Endothelial cell of umbilical vein (primary cell): Measurements from ENCODE around the gene STRA6.

Experiments
- MYC ChIP-seq: IDR thresholded peaks from one replicate; pipeline ENCODE4 v1.6.1; 2011; ENCODE audit warnings: mild to moderate bottlenecking, low read depth, low read length
- POLR2AphosphoS5 ChIP-seq: IDR thresholded peaks from 2 replicates; pipeline ENCODE4 v1.6.1; 2012; ENCODE audit warnings: low read depth, mild to moderate bottlenecking, control low read depth, low read length, moderate library complexity; ENCODE audit not compliant: insufficient read depth
- TF ChIP-seq, protein P1 (sequence below), 2 donors: IDR thresholded peaks; 1 replicate in 1 of 2; 2 replicates in 1 of 2; pipeline ENCODE4 v1.5.1; 2011; ENCODE audit warnings: low read length in 2 of 2, mild to moderate bottlenecking in 2 of 2, moderate library complexity in 2 of 2, control low read depth in 1 of 2, inconsistent platforms in 1 of 2, low read depth in 1 of 2; ENCODE audit not compliant: insufficient read depth in 1 of 2; ENCODE audit errors: extremely low read depth in 1 of 2
- TF ChIP-seq, protein P2 (sequence below): IDR thresholded peaks from 2 replicates; pipeline ENCODE4 v1.6.1; 2011; ENCODE audit not compliant: insufficient read depth, insufficient read length

- TF ChIP-seq MYC (no peak), POLR2AphosphoS5 (no peak)
- TF ChIP-seq, protein P1, sequence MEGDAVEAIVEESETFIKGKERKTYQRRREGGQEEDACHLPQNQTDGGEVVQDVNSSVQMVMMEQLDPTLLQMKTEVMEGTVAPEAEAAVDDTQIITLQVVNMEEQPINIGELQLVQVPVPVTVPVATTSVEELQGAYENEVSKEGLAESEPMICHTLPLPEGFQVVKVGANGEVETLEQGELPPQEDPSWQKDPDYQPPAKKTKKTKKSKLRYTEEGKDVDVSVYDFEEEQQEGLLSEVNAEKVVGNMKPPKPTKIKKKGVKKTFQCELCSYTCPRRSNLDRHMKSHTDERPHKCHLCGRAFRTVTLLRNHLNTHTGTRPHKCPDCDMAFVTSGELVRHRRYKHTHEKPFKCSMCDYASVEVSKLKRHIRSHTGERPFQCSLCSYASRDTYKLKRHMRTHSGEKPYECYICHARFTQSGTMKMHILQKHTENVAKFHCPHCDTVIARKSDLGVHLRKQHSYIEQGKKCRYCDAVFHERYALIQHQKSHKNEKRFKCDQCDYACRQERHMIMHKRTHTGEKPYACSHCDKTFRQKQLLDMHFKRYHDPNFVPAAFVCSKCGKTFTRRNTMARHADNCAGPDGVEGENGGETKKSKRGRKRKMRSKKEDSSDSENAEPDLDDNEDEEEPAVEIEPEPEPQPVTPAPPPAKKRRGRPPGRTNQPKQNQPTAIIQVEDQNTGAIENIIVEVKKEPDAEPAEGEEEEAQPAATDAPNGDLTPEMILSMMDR (IDR thresholded peaks at IDR 0.05; ENCODE audit: extremely low read depth in 1 of 2, insufficient read depth in 1 of 2, low read depth in 1 of 2, low read length in 2 of 2), result no peak
- TF ChIP-seq, protein P2, sequence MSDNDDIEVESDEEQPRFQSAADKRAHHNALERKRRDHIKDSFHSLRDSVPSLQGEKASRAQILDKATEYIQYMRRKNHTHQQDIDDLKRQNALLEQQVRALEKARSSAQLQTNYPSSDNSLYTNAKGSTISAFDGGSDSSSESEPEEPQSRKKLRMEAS, result no peak
Measured at GRCh38 chr15:74158855-74159650, 43.5 kb downstream of the STRA6 start.
